NCI-H2196 (cell line): ENCODE results near the gene SLC34A2.

ENCODE experiments used
- DNase-seq: peaks from one replicate; lab custom pipeline; 2025; ENCODE audit not compliant: unreplicated experiment; lab: John Stamatoyannopoulos, UW

Gene SLC34A2

DNA sequence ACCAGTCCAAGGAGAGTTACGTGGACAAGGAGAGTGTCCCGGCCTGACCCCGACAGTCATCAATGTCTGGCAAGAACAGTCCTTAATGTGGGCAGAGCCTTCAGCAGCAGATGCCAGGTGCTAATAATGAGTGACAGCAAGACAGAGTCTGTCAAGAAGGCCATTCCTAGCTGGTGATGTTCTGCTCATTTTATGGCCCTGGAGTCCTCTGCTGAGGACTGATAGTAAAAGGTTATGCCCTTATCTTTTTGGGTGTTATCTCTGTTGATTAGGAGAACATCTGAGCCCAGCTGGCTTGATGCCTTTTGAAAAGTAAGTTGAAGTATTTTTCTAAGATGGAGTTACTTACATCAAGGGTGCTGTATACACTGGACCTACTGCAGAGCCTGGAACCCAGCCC is 67.3 kb downstream of the SLC34A2 start:
- peak; percentile 49 for DNase-seq

DNA sequence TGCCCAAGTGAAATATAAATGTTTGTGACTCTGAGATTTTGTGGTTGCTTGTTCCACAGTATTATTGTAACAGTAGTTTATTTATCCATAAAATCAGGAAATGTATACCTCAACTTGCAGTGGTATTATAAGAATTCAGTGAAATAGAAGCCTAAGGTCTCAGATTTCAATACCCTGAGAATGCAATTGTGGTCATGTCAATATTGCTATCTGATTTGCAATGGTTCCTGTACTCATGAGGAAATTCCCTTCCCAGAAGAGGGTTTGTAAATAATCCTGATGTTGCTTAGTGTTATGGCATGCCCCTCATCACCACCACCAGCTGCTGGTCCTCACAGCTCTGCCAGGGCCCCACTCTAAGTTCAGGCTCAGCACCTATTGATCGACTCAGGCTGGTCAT is 67.8 kb downstream of the SLC34A2 start:
- DNase-seq, result peak; percentile 61

- no peak for DNase-seq
Observed at GRCh38 chr4:25725870-25726269, 70.2 kb downstream of the SLC34A2 start.

GRCh38 chr4:25727711-25728493 is 72.3 kb downstream of the SLC34A2 start:
- peak; percentile 74 for DNase-seq
